GM12878 (cell line): ENCODE data around the gene GRIN3A.

Experiments
- ATF2 ChIP-seq: IDR thresholded peaks from 2 replicates; pipeline ENCODE4 v1.6.1; 2012; ENCODE audit warnings: low read length, inconsistent platforms
- EGR1 ChIP-seq, 2 experiments: IDR thresholded peaks; 1 replicate in 1 of 2; 2 replicates in 1 of 2; pipeline ENCODE4 v1.6.1; 2011 to 2012; ENCODE audit warnings: low read depth in 2 of 2, low read length in 2 of 2, borderline replicate concordance in 1 of 2, mild to moderate bottlenecking in 1 of 2, moderate library complexity in 1 of 2
- HDGF ChIP-seq: fragments of 450-650 bp; IDR thresholded peaks from 2 replicates; pipeline ENCODE4 v1.6.1; 2016; ENCODE audit warnings: antibody characterized with exemption
- KDM1A ChIP-seq: fragments of 200-600 bp; sonication (generic); IDR thresholded peaks from 2 replicates; pipeline ENCODE4 v1.6.1; 2016; ENCODE audit warnings: borderline replicate concordance
- SMC3 ChIP-seq: IDR thresholded peaks from 2 replicates; pipeline ENCODE4 v1.6.1; 2011; ENCODE audit warnings: low read length, improper control_type of control experiment, borderline replicate concordance
- ZBTB40 ChIP-seq: fragments of 450-650 bp; IDR thresholded peaks from 2 replicates; pipeline ENCODE4 v1.6.1; 2016; ENCODE audit warnings: mild to moderate bottlenecking, moderate library complexity, borderline replicate concordance
- TF ChIP-seq, protein P1 (sequence below): IDR thresholded peaks from 2 replicates; pipeline ENCODE4 v1.6.1; 2011; ENCODE audit warnings: mild to moderate bottlenecking, low read depth, low read length, moderate library complexity; ENCODE audit not compliant: insufficient replicate concordance

GRCh38 chr9:101677861-101678260, 60.6 kb downstream of the GRIN3A start:
- TF ChIP-seq ATF2 (no peak), KDM1A (no peak), ZBTB40 (no peak), SMC3 (no peak), EGR1 (IDR thresholded peaks at IDR 0.05; ENCODE audit: borderline replicate concordance in 1 of 2, low read depth in 2 of 2, low read length in 2 of 2) (no peak), HDGF (no peak)
- TF ChIP-seq, protein P1, sequence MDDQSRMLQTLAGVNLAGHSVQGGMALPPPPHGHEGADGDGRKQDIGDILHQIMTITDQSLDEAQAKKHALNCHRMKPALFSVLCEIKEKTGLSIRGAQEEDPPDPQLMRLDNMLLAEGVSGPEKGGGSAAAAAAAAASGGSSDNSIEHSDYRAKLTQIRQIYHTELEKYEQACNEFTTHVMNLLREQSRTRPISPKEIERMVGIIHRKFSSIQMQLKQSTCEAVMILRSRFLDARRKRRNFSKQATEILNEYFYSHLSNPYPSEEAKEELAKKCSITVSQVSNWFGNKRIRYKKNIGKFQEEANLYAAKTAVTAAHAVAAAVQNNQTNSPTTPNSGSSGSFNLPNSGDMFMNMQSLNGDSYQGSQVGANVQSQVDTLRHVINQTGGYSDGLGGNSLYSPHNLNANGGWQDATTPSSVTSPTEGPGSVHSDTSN: no peak
